Activated CD4-positive, CD25-positive, alpha-beta regulatory T cell treated with anti-CD3 and anti-CD28 coated beads, Interleukin-2, amount 50 U/mL, for 16 hours (primary cell): ENCODE data around the gene LCE1A.

ENCODE experiments used
- DNase-seq: peaks from one replicate; pipeline ENCODE4 v3.0.0-alpha.2; 2020; ENCODE audit warnings: low read depth, low spot score

The LCE1A gene

GRCh38 chr1:152870831-152871730 lies 43.8 kb downstream of the LCE1A start:
- no peak for DNase-seq

GRCh38 chr1:152871731-152872126 lies 44.5 kb downstream of the LCE1A start:
- no peak for DNase-seq

GRCh38 chr1:152873495-152873894 lies 46.2 kb downstream of the LCE1A start:
- DNase-seq: no peak

GRCh38 chr1:152876827-152877226 lies 49.6 kb downstream of the LCE1A start:
- DNase-seq: no peak
